Nephron (organoid): Measurements from ENCODE around the gene RCSD1.

Experiments used
- H3K27ac Mint-ChIP-seq, 3 experiments: 2 replicates each; pipeline ENCODE4 v1.8.0; 2020; ENCODE audit warnings: mixed read lengths in 3 of 3, mild to moderate bottlenecking in 2 of 3, moderate library complexity in 1 of 3
- H3K27me3 Mint-ChIP-seq: 2 replicates; pipeline ENCODE4 v1.8.0; 2021; ENCODE audit warnings: low read depth, mild to moderate bottlenecking, moderate library complexity, mixed read lengths
- H3K36me3 Mint-ChIP-seq: 2 replicates; pipeline ENCODE4 v1.8.0; 2020; ENCODE audit warnings: low read depth, mixed read lengths
- H3K4me1 Mint-ChIP-seq: 2 replicates; pipeline ENCODE4 v1.8.0; 2020; ENCODE audit warnings: mixed read lengths
- H3K4me3 Mint-ChIP-seq, 3 experiments: 2 replicates each; pipeline ENCODE4 v1.8.0; 2020; ENCODE audit warnings: mild to moderate bottlenecking in 3 of 3, mixed read lengths in 3 of 3, moderate library complexity in 2 of 3
- H3K9me3 Mint-ChIP-seq: 2 replicates; pipeline ENCODE4 v1.8.0; 2020; ENCODE audit warnings: mixed read lengths
- TF ChIP-seq, protein P1 (sequence below), 3 experiments: fragments of 200-600 bp; sonication (generic); IDR thresholded peaks; one replicate each; pipeline ENCODE4 v1.5.0; 2021; ENCODE audit warnings: antibody characterized with exemption in 3 of 3; ENCODE audit not compliant: unreplicated experiment in 3 of 3

RCSD1 gene

GRCh38 chr1:167620002-167620401 is 10.0 kb upstream of the RCSD1 start:
- no peak overlapping the region for H3K27ac Mint-ChIP-seq
- H3K36me3 Mint-ChIP-seq = no peaks in the 10 kb centered on the region
- peaks cover 22% of the 10 kb centered on the region for H3K27me3 Mint-ChIP-seq
- peaks cover 16% of the 10 kb centered on the region for H3K4me1 Mint-ChIP-seq
- H3K4me3 Mint-ChIP-seq = no peak overlapping the region
- TF ChIP-seq, protein P1, sequence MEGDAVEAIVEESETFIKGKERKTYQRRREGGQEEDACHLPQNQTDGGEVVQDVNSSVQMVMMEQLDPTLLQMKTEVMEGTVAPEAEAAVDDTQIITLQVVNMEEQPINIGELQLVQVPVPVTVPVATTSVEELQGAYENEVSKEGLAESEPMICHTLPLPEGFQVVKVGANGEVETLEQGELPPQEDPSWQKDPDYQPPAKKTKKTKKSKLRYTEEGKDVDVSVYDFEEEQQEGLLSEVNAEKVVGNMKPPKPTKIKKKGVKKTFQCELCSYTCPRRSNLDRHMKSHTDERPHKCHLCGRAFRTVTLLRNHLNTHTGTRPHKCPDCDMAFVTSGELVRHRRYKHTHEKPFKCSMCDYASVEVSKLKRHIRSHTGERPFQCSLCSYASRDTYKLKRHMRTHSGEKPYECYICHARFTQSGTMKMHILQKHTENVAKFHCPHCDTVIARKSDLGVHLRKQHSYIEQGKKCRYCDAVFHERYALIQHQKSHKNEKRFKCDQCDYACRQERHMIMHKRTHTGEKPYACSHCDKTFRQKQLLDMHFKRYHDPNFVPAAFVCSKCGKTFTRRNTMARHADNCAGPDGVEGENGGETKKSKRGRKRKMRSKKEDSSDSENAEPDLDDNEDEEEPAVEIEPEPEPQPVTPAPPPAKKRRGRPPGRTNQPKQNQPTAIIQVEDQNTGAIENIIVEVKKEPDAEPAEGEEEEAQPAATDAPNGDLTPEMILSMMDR (IDR thresholded peaks at IDR 0.05; ENCODE audit: unreplicated experiment in 3 of 3) = no peak
- peaks cover 6% of the 10 kb centered on the region for H3K9me3 Mint-ChIP-seq

- Mint-ChIP-seq H3K27me3 (peaks cover 19% of the 10 kb centered on the region), H3K9me3 (peaks cover 7% of the 10 kb centered on the region), H3K27ac (no peak overlapping the region), H3K36me3 (no peaks in the 10 kb centered on the region), H3K4me3 (no peak overlapping the region), H3K4me1 (peaks cover 13% of the 10 kb centered on the region)
- TF ChIP-seq, protein P1 (IDR thresholded peaks at IDR 0.05; ENCODE audit: unreplicated experiment in 3 of 3) = no peak
Observed at GRCh38 chr1:167621780-167622313, 8.2 kb upstream of the RCSD1 start.

- Mint-ChIP-seq H3K27ac (no peak overlapping the region), H3K27me3 (peaks cover 25% of the 10 kb centered on the region), H3K9me3 (peaks cover 7% of the 10 kb centered on the region), H3K4me3 (no peak overlapping the region), H3K4me1 (no peaks in the 10 kb centered on the region), H3K36me3 (no peaks in the 10 kb centered on the region)
- TF ChIP-seq, protein P1 (IDR thresholded peaks at IDR 0.05; ENCODE audit: unreplicated experiment in 3 of 3) = no peak
Observed at GRCh38 chr1:167623951-167624350, 6.1 kb upstream of the RCSD1 start.

DNA sequence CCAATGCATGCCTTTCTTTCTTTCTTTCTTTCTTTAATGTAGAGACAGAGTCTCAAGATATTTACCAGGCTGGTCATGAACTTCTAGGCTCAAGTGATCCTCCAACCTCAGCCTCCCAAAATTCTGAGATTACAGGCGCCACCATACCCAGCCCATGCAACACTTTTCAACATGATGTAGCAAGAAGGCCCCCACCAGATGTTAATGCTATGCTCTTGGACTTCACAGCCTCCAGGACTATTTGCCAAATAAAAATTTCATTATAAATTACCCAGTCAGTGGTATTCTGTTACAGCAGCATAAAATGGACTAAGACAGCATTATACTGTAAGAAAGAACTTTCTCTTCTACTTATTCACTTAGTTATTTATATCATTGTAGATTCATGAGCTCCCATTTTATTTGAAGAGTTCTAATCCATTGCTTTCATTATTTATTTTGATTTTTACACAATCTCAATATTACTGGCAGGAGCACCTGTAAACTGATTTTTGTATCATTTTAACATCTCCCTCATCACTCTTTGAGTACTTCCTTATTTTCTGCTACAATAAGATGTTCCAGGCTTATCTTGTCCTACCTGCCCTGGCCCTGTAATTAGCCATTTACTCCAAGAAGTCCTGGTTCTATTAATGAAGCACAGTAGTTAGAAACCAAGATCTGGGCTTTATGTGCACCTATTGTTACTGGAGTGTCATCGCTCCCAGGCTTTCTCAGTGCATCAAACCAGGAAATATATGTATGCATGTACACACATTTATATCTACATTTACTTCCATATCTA is 4.8 kb upstream of the RCSD1 start:
- Mint-ChIP-seq H3K9me3 (peaks cover 7% of the 10 kb centered on the region), H3K36me3 (no peaks in the 10 kb centered on the region), H3K27ac (no peak overlapping the region), H3K4me3 (no peak overlapping the region), H3K27me3 (peaks cover 31% of the 10 kb centered on the region), H3K4me1 (peaks cover 8% of the 10 kb centered on the region)
- TF ChIP-seq, protein P1 (IDR thresholded peaks at IDR 0.05; ENCODE audit: unreplicated experiment in 3 of 3) = no peak

DNA sequence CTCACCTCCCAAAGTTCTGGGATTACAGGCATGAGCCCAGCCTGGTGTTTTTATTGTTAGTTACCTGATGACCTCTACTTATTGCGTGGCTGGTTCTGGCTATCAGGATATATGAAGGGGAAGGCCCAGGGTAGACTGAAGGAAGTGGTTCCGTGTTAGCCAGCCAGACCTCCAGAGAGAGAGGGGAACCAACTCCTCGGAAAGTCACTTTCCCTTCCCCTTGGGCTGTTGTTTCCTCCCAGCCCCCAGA is 2.5 kb upstream of the RCSD1 start:
- Mint-ChIP-seq H3K36me3 (no peaks in the 10 kb centered on the region), H3K9me3 (peaks cover 7% of the 10 kb centered on the region), H3K4me3 (no peak overlapping the region), H3K27ac (no peak overlapping the region), H3K27me3 (peaks cover 43% of the 10 kb centered on the region), H3K4me1 (peaks cover 24% of the 10 kb centered on the region)
- TF ChIP-seq, protein P1 (IDR thresholded peaks at IDR 0.05; ENCODE audit: unreplicated experiment in 3 of 3) = no peak
